Measurements from ENCODE around the gene FOSB.
"Not testable (repeated sequence)": the region's sequence is repeated elsewhere in the genome, so short reads cannot be mapped to it uniquely, and the experiment has no call there.

The FOSB gene

GRCh38 chr19:45506989-45507871, 39.4 kb downstream of the FOSB start, which contains the start of gene VASP:
Gene VASP (plus strand): TSS chr19:45507479. CDS start chr19:45507772, 293 bp downstream.
- peak; percentile 93 for TF ChIP-seq POLR2A (IDR thresholded peaks at IDR 0.05; ENCODE audit: low read length)
- TF ChIP-seq GATA1 (IDR thresholded peaks at IDR 0.05; ENCODE audit: low read depth, low read length), result no peak
- peak; percentile 88 to 90 for DNase-seq

DNA sequence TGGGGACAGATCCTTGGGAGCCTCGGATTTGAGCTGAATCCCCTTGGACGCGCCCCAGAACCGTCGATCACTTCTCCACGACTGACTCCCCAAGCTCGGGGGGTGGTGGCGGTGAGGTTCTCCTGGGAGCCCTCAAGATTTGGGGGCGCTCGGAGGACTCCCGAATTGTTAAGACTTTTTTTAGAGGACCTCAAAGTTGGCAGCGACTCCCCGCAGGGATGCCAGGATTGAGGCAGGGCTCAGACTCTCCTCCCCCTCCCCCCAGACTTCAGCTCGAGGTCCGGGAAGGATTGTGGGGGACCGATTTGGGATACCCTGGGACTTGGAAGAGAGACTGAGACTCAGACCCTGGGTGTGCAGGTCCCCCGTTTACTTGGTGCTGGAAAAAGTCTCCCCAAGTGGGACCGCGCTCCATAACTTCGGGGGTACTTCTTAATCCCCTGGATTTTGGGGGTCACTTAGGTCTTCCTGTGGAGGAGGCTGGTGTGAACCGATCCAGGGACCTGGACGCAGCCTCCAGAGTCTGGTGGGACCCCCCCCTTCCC, 40.1 kb downstream of the FOSB start:
- DNase-seq, result peak in 1 of 2 experiments; percentile 58
- no peak for TF ChIP-seq POLR2A (IDR thresholded peaks at IDR 0.05; ENCODE audit: low read length)
- TF ChIP-seq GATA1 (IDR thresholded peaks at IDR 0.05; ENCODE audit: low read depth, low read length), result no peak

GRCh38 chr19:45508417-45508860, 40.6 kb downstream of the FOSB start:
- TF ChIP-seq POLR2A (IDR thresholded peaks at IDR 0.05; ENCODE audit: low read length), result no peak
- TF ChIP-seq GATA1 (IDR thresholded peaks at IDR 0.05; ENCODE audit: low read depth, low read length), result no peak
- DNase-seq, result peak; percentile 49 to 58

DNA sequence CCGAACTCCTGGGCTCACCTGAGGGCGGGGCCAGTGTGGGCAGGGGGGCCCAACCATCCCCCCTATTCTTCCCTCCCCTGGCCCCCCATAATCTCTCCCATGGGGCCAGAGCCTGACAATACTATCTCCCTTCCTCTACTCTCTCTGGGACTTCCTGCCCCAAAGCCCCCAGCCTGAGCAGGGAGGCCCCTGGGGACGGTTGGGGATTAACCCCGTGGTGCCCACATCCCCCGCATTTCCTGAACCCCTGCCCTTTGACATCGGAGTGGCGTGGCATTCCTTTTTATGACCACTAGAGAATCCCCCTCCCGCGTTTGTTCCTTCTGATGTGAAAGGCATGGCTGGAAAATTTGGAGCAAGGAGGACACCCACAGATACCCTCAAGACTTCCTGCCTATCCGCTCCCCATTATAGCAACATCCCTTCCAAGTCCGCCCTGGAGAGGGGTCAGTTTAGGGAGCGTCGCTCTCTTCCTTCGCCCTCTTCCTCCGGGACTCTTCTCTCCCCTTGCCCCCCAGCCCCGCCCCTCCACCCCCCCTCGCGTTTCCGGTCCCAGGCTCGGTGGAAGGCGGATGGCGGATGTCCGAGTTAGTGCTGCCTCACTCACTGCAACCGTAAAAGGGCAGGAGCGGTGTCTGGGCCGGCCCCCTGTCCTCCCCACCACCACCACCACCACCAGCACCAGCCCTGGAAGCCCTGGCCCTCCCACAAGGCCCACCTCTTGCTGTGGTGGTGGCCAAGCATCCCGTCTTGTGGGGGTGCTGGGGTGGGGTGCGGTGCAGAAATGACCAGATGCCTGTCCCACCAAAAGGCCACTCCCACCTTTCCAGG, 41.3 kb downstream of the FOSB start:
- DNase-seq, result peak; percentile 32 to 39

GRCh38 chr19:45509692-45510015, 41.9 kb downstream of the FOSB start:
- DNase-seq, result no peak
- no peak for TF ChIP-seq POLR2A (IDR thresholded peaks at IDR 0.05; ENCODE audit: low read length)
- no peak for TF ChIP-seq GATA1 (IDR thresholded peaks at IDR 0.05; ENCODE audit: low read depth, low read length)

More for the DNA sequence above, 41.3 kb downstream of the FOSB start:
- TF ChIP-seq POLR2A (IDR thresholded peaks at IDR 0.05; ENCODE audit: low read length) (no peak), GATA1 (IDR thresholded peaks at IDR 0.05; ENCODE audit: low read depth, low read length) (no peak)

DNA sequence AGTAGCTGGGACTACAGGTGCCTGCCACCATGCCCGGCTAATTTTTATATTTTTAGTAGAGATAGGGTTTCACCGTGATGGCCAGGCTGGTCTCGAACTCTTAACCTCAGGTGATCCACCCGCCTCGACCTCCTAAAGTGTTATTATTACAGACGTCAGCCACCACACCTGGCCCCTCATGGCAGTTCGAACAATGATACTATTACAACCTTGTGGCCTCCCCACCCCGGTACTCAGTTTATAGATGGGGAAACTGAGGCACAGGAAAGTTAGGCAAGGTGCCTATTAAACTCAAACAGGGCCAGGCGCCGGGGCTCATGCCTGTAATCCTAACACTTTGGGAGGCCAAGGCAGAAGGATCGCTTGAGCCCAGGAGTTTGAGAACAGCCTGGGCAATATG, 42.6 kb downstream of the FOSB start:
- not testable (repeated sequence) for DNase-seq

DNA sequence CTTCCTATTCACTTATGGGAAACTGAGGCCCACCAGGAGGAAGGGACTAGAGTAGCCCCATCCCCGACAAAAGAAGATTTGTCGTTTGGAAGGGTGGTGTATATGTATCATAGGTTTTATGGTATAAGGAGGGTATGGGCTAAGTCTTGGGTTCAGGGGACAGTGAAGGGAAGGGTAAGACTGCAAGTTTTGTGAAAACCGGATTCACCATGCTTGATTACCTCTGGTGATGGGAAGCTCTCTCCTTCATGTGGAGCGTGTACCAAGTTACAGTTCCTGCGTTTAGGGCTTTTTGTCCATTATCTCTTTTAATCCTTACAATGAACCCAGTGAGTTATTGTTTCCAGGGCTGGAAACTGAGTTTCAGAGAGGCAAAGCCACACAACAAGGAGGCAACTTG, 43.3 kb downstream of the FOSB start:
- no peak for DNase-seq
- TF ChIP-seq POLR2A (IDR thresholded peaks at IDR 0.05; ENCODE audit: low read length) (no peak), GATA1 (IDR thresholded peaks at IDR 0.05; ENCODE audit: low read depth, low read length) (no peak)

DNA sequence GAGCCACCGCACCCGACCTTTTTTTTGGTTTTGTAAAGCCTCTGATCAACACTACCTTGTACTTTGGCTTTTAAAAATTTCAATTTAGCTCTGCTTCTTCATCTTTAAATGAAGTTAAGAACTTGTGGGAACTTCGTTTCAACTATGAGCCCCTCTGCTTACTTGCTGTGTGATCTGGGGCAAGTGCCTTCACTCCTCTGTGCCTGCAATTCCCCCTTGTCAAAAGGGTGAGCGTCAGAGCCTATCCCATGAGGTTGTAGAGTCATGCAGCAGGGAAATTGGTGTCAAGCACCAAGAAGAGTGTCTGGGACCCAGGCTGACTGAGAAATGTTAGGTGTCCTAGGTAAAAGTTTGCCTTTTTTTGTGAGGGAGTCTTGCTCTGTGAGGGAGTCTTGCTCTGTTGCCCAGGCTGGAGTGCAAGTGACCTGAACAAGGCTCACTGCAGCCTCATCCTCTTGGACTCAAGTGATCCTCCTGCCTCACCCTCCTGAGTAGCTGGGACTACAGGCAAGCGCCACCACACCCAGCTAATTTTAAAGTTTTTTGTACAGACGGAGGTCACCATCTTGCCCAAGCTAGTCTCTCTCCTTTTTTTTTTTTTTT, 45.2 kb downstream of the FOSB start:
- DNase-seq, result no peak
- TF ChIP-seq POLR2A (IDR thresholded peaks at IDR 0.05; ENCODE audit: low read length), result no peak
- TF ChIP-seq GATA1 (IDR thresholded peaks at IDR 0.05; ENCODE audit: low read depth, low read length), result no peak

DNA sequence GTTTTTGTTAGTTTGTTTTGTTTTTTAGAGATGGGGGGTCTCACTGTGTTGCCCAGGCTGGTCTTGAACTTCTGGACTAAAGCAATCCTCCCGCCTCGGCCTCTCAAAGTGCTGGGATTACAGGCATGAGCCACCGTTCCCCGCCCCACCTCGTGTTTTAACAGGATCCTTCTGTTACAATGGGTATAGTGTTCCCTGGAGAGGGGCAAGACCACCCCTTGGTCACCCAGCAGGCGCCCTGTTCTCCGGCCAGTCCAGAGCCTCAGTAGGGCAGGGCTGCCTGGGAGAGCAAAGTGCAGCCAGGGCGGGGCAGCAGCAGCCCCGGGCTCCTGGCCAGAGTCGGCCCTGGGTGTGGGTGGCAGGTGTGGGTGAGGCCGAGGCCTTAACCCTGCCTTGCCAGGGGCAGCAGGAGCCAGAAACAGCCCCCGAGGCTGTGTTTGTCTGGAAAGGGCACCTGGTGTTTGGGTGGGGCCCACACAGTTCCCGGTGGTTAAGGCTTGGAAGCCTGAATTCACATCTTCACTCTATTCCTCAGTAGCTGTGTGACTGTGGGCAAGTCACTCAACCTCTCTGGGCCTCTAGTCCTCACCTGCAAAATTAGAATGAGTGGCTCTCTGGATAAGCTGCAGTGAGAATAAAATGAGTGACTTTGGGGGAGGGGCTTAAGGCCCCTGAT, 46.7 kb downstream of the FOSB start:
- peak in 1 of 2 experiments; percentile 27 for DNase-seq
- TF ChIP-seq POLR2A (IDR thresholded peaks at IDR 0.05; ENCODE audit: low read length), result no peak
- no peak for TF ChIP-seq GATA1 (IDR thresholded peaks at IDR 0.05; ENCODE audit: low read depth, low read length)

- no peak for TF ChIP-seq GATA1 (IDR thresholded peaks at IDR 0.05; ENCODE audit: low read depth, low read length)
- no peak for TF ChIP-seq POLR2A (IDR thresholded peaks at IDR 0.05; ENCODE audit: low read length)
- no peak for DNase-seq
Observed at GRCh38 chr19:45515081-45515624, 47.4 kb downstream of the FOSB start.

DNA sequence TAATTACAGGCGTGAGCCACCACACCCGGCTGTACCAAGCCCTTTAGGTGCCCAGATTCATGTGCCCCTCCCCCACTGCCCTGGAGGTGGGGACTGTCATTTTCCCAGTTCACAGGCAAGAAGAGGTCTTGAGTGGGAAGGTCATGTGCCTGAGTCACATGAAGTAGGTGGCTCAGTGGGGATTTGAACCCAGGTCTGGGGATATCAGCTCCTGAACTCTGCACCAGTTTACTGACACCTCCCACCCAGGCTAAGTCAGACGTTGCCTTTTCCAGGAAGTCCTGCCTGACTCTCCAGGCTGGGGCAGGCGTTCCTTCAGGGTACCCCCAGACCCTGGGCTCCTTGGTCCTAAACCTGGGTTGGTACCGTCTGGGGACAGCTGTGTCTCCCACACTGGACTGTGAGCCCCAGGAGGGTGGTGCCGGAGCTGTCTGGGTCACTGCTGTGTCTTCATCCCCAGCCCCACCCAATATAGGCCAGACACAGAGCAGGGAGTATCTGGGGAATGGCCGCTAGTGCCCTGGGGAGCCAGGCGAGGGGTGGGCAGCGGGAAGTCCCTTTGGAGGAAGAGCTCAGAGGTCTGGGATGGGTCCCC, 48.1 kb downstream of the FOSB start:
- TF ChIP-seq POLR2A (IDR thresholded peaks at IDR 0.05; ENCODE audit: low read length) (no peak), GATA1 (IDR thresholded peaks at IDR 0.05; ENCODE audit: low read depth, low read length) (no peak)
- DNase-seq, result no peak

DNA sequence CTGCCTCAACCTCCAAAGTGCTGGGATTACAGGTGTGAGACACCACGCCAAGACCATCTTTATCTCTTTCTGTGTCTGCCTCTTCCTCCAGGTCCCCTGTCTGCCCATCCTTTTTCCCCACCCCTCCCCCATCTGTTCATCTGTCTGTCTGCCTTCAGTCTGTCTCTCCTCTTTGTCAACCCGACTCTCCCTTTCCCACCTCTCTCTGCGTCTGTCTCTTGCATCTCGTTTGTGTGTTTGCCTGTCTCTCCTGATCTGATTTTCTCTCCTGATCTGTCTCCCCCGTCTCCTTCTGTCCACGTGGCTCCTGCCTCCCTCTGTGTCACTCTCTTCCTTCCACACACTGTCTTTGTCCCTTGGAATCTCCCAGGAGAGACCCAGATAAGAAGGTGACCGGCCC, 49.4 kb downstream of the FOSB start:
- DNase-seq, result no peak
- TF ChIP-seq GATA1 (IDR thresholded peaks at IDR 0.05; ENCODE audit: low read depth, low read length) (no peak), POLR2A (IDR thresholded peaks at IDR 0.05; ENCODE audit: low read length) (no peak)
